Measurements from ENCODE around the gene CYTH1. TPM values are rescaled to one million over a fixed set of nuclear protein-coding genes. Genes with fewer than 3 reads are reported as not detected.

CYTH1 gene
- total RNA-seq, 1 experiment from 2014 or later = 34.3 TPM

DNA sequence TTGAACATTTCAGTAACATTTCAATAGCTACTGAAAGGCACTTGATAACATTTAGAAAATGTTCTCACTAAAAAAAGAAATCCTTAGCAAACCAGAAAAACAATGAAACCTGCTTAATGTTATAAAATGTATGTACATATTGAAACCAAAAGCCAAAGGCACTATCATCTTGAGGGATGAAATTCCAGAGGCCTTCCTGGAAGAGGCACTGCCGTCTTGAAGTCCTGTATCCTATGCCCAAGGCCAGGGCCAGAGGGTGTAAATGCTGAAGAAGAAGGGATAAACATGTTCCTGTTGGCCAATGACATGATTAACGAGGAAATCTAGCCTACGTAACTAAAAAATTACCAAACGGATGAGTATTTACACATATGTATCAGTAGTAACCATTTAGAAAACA, 147.9 kb downstream of the CYTH1 start:
- POLR2A ChIA-PET = no interaction called here
- Histone ChIP-seq H3K4me1 (ENCODE audit: control insufficient read depth in 1 of 2, insufficient read depth in 2 of 2, low read length in 2 of 2) (peaks cover 4 to 15% of the 10 kb centered on the region in 2 experiments; a peak in 3 of 4 replicates), H2AFZ (ENCODE audit: low read depth, low read length, poor library complexity, severe bottlenecking) (no peak overlapping the region), H3K4me3 (replicated peaks in 1 of 2; ENCODE audit: low read depth in 1 of 2, low read length in 2 of 2) (no peak overlapping the region), H3K36me3 (ENCODE audit: control insufficient read depth in 1 of 2, insufficient read depth in 2 of 2, low read length in 2 of 2) (no peaks in the 10 kb centered on the region), H3K27me3 (ENCODE audit: insufficient read depth, low read length) (no peaks in the 10 kb centered on the region), H3K9me2 (ENCODE audit: insufficient read depth) (no peaks in the 10 kb centered on the region), H3K4me2 (ENCODE audit: low read length) (no peak overlapping the region), H3K27ac (ENCODE audit: low read depth, low read length) (no peak overlapping the region), H4K20me1 (ENCODE audit: insufficient read depth) (no peaks in the 10 kb centered on the region), H3K9me3 (ENCODE audit: control insufficient read depth in 1 of 2, insufficient read depth in 1 of 2, low read depth in 1 of 2, low read length in 2 of 2) (no peaks in the 10 kb centered on the region), H3K79me2 (ENCODE audit: insufficient read depth, low read length) (no peaks in the 10 kb centered on the region), H3K9ac (ENCODE audit: low read length) (no peak overlapping the region)
- DNase-seq (ENCODE audit: low read depth, low spot score) (no peak), ATAC-seq (no peak)
- intact Hi-C loops (cut with micrococcal nuclease) = no loop called here
- no peak for TF ChIP-seq YY1 (IDR thresholded peaks at IDR 0.05; ENCODE audit: extremely low read depth, insufficient replicate concordance, low read depth, low read length)
- TF ChIP-seq POLR2A (IDR thresholded peaks at IDR 0.05; ENCODE audit: borderline replicate concordance, extremely low read depth, insufficient read depth, insufficient read length) = no peak
- TF ChIP-seq, protein P1, sequence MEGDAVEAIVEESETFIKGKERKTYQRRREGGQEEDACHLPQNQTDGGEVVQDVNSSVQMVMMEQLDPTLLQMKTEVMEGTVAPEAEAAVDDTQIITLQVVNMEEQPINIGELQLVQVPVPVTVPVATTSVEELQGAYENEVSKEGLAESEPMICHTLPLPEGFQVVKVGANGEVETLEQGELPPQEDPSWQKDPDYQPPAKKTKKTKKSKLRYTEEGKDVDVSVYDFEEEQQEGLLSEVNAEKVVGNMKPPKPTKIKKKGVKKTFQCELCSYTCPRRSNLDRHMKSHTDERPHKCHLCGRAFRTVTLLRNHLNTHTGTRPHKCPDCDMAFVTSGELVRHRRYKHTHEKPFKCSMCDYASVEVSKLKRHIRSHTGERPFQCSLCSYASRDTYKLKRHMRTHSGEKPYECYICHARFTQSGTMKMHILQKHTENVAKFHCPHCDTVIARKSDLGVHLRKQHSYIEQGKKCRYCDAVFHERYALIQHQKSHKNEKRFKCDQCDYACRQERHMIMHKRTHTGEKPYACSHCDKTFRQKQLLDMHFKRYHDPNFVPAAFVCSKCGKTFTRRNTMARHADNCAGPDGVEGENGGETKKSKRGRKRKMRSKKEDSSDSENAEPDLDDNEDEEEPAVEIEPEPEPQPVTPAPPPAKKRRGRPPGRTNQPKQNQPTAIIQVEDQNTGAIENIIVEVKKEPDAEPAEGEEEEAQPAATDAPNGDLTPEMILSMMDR (IDR thresholded peaks at IDR 0.05 in 2 of 3, conservative IDR thresholded peaks at IDR 0.05 in 1 of 3; ENCODE audit: borderline replicate concordance in 1 of 3, insufficient read depth in 1 of 3, low read depth in 2 of 3, low read length in 2 of 3) = no peak
- TF ChIP-seq EZH2phosphoT487 (IDR thresholded peaks at IDR 0.05; ENCODE audit: borderline replicate concordance) = no peak
- no peak for TF ChIP-seq RAD21 (IDR thresholded peaks at IDR 0.05; ENCODE audit: low read depth)
- no peak for TF ChIP-seq POLR2AphosphoS5 (IDR thresholded peaks at IDR 0.05; ENCODE audit: low read depth, low read length)
- no peak for TF ChIP-seq SP1 (IDR thresholded peaks at IDR 0.05; ENCODE audit: low read depth)
- no peak for TF ChIP-seq JUND (IDR thresholded peaks at IDR 0.05)
- no peak for TF ChIP-seq CEBPB (IDR thresholded peaks at IDR 0.05; ENCODE audit: low read depth)
- no peak for TF ChIP-seq EZH2 (IDR thresholded peaks at IDR 0.05)
- TF ChIP-seq ELF1 (IDR thresholded peaks at IDR 0.05; ENCODE audit: borderline replicate concordance, low read depth) = no peak
- TF ChIP-seq TCF7L2 (IDR thresholded peaks at IDR 0.05; ENCODE audit: borderline replicate concordance, extremely low read depth, insufficient read depth, insufficient read length) = no peak
- no peak for TF ChIP-seq EGR1 (IDR thresholded peaks at IDR 0.05; ENCODE audit: low read depth)
- CTCF ChIA-PET = interaction anchor here (1.6 kb wide), 1 partner anchor 137 kb away, joined by 4 read pairs; no protein-coding TSS in a partner anchor
- RAD21 ChIA-PET (ENCODE audit: low non-redundant PET in 1 of 2, low total read pairs in 2 of 2, uncharacterized antibody in 2 of 2, unreplicated experiment in 2 of 2) = no interaction called here
- BruUV-seq (replicated peaks) = no TSS peak

Measured in HCT116 (cell line).